KOPT-K1 (cell line): ENCODE measurements around the gene SCMH1.

ENCODE experiments used
- H3K27ac ChIP-seq: fragments of 200-600 bp; sonication (generic); 2 replicates; pipeline ENCODE4 v1.5.1; 2016; ENCODE audit warnings: antibody characterized with exemption, mild to moderate bottlenecking, low read depth, low read length; ENCODE audit not compliant: poor library complexity, severe bottlenecking
- H3K36me3 ChIP-seq: fragments of 200-600 bp; sonication (generic); 2 replicates; pipeline ENCODE4 v1.5.1; 2017; ENCODE audit warnings: antibody characterized with exemption, mild to moderate bottlenecking, low read length, moderate library complexity; ENCODE audit not compliant: insufficient read depth
- H3K9me3 ChIP-seq: fragments of 200-600 bp; sonication (generic); 2 replicates; pipeline ENCODE4 v1.5.1; 2017; ENCODE audit warnings: antibody characterized with exemption, low read length, mild to moderate bottlenecking; ENCODE audit not compliant: insufficient read depth, poor library complexity, severe bottlenecking

Gene SCMH1

DNA sequence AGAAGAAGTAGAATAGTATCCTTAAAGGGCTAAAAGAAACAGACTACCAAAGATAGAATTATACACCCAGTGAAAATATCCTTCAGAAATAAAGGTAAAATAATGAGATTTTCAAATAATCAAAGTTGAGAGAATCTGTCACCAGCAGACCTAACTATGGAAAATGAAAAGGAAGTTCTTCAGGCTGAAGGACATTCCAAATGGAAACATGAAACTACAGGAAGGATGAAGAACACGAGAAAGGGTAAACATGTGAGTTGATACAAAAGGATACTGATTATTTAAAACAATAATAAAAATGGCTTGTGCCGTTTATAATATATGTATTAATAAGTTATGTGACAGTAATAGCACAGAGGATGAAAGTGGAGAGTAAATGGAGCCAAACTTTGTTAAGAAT is 163.5 kb downstream of the SCMH1 start:
- Histone ChIP-seq H3K36me3 (peaks cover 18% of the 10 kb centered on the region), H3K9me3 (peaks cover 20% of the 10 kb centered on the region), H3K27ac (no peak overlapping the region)

DNA sequence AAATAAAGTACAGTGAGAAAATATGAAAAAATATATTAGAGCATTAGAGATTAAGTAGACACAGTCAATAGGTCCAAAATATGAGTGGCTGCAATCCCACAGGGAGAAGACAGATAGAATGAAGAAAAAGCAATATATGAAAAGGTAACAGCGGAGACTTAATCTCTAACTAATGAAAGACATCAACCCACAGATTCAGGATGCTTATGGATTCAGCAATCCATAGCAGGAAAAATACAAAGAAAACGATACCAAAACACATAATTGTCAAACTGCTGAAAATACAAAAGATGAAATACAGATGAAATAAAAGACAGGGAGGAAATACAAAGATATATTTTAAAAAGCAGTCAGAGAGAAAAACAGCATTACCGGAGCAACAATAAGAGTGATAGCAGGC is 163.9 kb downstream of the SCMH1 start:
- Histone ChIP-seq H3K36me3 (peaks cover 22% of the 10 kb centered on the region), H3K27ac (no peak overlapping the region), H3K9me3 (peaks cover 20% of the 10 kb centered on the region)

DNA sequence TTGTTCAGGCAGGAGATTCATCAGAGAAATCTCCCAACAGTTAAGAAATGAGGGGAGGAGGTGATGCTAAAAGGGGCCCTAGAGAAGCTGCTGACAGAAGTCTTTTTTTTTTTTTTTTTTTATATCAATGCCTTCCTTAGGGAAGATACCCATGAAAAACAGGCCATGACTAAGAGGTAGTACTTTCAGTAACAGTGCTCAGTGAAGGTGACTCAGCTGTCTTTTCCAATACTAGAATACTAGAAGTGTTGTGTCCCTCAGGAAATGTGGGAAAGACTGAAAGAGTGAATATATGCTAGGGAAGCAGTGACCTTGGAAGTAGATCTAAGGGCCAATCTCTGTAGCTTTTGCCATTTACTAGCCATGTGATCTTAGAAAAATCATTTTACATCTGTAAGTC is 168.1 kb downstream of the SCMH1 start:
- Histone ChIP-seq H3K36me3 (peaks cover 57% of the 10 kb centered on the region), H3K27ac (no peak overlapping the region)

DNA sequence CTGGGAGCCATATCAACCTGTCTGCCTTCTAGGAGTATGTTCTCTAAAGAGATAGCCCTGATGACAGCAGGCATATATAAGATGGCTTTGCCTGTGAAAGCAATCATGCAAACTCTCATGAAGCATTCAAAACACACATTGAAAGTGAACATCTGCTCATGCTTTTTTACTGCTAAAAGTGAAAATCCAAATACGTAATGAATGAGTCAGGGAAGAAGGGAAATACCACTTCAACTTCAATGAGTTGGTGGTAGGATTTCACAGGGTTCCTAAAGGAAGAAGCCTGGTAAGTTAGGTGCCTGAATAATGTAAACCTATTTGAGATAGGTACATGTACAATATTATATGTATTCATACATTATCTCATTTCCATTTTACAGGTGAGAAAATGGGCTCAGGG is 170.1 kb downstream of the SCMH1 start:
- H3K9me3 ChIP-seq, result no peaks in the 10 kb centered on the region
- H3K27ac ChIP-seq, result no peak overlapping the region
- peaks cover 65% of the 10 kb centered on the region for H3K36me3 ChIP-seq

More for the DNA sequence above, 168.1 kb downstream of the SCMH1 start:
- H3K9me3 ChIP-seq, result peaks cover 17% of the 10 kb centered on the region

DNA sequence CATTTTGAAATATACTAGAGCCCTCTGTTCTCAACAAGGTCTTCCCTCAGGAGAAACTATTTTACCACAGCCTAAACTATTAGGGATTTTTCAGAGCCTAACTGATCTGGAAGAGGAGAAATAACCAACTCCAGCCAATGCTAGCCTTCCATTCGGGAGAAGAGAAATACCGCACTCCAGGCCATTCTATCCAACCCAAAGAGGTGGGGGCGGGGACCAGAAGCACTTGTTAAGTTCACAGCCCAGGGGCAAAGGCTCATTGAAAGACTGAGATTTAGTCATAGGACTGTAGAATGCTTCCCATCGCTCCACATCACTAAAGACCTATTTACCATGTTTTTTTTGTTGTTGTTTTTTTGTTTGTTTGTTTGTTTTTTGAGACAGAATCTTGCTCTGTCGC is 185.2 kb downstream of the SCMH1 start:
- Histone ChIP-seq H3K36me3 (peaks cover 96% of the 10 kb centered on the region), H3K9me3 (no peaks in the 10 kb centered on the region), H3K27ac (no peak overlapping the region)

DNA sequence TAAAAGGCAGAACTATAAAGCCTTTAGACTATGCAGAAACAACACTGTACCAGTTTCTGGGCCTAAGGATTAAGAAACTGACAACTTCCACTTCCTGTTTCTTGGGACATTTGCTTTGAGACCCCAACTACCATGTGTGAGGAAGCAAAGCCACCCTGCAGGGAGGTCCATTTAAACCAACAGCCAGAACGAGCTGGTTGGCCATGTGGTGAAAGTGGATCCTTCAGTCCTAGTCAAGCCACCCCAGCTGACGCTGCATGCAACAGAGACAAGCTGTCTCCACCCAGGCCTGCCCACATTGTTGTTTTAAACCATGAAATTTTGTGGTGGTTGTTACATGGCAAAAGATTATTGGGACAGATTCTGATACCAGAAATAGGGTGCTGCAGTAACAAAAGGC is 188.8 kb downstream of the SCMH1 start:
- no peak overlapping the region for H3K27ac ChIP-seq
- H3K9me3 ChIP-seq, result no peaks in the 10 kb centered on the region
- H3K36me3 ChIP-seq, result peaks cover 90% of the 10 kb centered on the region

DNA sequence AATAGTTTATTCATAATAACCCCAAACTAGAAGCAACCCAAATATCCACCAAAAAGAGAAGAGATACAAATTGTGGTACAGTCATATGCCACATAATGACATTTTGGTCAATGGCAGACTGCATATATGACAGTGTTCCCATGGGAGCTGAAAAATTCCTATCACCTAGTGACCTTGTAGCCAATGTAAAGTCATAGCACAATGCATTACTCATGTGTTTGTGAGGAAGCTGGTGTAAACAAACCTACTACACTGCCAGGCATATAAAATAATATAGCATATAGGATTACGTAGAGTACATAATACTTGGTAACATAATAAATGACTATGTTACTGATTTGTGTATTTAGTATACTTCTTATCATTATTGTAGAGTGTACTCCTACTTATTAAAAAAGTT is 191.1 kb downstream of the SCMH1 start:
- peaks cover 91% of the 10 kb centered on the region for H3K36me3 ChIP-seq
- no peaks in the 10 kb centered on the region for H3K9me3 ChIP-seq
- no peak overlapping the region for H3K27ac ChIP-seq

DNA sequence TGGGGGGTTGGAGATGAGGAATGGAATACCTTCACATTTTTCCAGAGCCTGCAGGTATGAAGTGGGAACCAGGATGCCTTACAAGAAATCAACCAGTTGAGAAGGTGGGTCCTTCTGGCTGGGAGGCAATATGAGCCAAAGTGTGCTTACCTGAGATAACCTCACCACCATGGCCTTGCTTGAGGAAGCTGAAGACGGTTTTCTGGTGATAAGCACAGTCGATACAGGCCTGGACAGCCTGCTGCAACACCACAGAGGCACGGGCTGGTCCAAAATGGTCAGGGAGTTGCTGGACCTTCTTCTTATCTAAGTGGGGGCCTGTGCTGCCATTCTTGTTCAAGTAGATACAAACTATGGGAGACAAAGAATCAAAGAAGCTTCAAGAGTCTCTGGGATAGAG is 193.6 kb downstream of the SCMH1 start:
- Histone ChIP-seq H3K27ac (no peak overlapping the region), H3K9me3 (no peaks in the 10 kb centered on the region), H3K36me3 (peaks cover 91% of the 10 kb centered on the region)

DNA sequence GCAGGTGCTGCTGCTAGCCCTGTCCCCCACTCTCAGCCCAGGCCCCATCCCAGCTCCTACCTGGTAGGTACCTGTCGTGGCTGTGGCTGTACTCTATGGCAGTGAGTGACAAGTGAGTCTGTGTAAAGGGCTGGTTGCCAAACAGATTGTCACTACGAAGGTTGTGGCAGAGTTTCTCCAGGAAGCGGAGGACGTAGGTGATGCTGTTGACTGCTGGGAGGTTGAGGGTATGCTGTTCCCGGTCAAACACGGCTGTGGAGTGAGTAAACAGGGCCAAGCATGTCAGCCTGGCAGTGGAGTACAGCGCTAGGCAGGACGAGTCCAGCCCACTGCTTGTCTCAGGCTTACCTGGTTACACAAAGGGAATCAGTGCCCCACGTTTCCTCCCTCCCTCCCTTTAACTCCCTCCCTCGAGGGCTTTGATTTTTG is 195.7 kb downstream of the SCMH1 start:
- H3K27ac ChIP-seq, result no peak overlapping the region
- no peaks in the 10 kb centered on the region for H3K9me3 ChIP-seq
- peaks cover 87% of the 10 kb centered on the region for H3K36me3 ChIP-seq

DNA sequence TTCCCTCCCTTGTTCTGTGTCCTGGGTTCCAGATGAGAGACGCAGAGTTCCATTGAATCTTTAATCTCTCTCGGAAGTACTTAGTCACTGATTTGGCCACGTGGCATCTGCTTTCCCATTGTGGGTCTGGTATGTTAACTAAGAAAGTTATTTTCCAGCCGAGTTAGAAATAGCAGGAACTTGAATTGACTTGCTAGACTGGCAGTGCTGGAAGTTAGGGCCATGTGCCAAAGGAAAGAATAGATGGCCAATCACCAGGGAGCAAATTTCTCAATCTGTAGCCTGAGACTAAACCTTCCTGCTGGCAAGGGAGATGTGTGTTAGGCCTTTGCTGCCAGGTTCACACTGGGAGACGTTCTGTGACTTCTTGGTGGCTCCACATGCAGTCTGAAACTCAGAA is 196.4 kb downstream of the SCMH1 start:
- Histone ChIP-seq H3K27ac (no peak overlapping the region), H3K36me3 (peaks cover 87% of the 10 kb centered on the region), H3K9me3 (no peaks in the 10 kb centered on the region)

DNA sequence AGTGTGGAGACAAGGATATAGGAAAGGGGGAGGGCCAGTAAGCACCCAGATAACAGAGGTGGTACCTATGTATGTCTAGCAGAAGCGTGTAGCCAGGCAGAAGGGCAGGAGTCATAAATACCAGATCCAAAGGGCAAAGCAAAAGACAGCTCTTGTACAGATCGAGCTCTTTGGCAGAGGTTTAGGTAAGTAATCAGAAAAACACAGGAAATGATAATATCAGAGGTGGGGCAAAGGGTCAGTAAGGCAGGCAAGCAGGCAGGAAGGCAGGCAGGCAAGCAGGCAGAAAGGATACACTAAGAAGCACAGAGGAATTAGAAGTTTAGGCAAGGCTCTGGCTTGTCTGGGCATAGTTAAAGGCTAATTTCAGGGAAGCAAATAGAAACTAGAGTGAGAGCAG is 197.9 kb downstream of the SCMH1 start:
- Histone ChIP-seq H3K27ac (no peak overlapping the region), H3K36me3 (peaks cover 89% of the 10 kb centered on the region), H3K9me3 (no peaks in the 10 kb centered on the region)

DNA sequence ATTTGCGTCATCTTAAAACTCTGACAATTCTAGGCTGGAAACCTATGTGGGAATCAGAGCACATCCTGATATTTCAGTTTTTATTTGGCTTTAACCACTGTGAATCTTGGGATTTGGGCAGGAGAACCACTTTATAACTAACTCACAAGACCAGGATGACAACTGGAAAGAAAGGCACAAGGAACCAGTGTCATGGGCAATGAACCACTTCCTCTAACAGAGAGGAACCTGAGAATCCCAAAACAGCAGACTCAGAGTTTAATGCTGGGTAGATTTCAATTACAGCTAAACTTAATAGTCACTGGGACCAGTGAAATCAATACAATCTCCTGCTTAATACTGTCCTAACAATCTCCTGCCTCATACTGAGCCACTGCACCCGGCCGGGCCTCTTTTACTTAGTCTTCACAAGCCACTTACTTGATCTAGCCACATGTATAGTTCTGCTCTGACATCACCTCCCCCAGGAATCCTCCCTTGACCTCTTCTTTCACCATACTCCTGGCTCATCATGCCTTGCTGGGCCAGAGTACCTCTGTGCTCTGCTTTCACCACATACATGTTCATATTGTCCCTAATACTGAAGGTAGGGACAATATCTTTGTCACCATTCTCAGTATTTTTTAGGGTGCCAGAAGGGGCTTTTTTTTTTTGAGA is 200.4 kb downstream of the SCMH1 start:
- Histone ChIP-seq H3K36me3 (peaks cover 91% of the 10 kb centered on the region), H3K9me3 (no peaks in the 10 kb centered on the region), H3K27ac (no peak overlapping the region)

DNA sequence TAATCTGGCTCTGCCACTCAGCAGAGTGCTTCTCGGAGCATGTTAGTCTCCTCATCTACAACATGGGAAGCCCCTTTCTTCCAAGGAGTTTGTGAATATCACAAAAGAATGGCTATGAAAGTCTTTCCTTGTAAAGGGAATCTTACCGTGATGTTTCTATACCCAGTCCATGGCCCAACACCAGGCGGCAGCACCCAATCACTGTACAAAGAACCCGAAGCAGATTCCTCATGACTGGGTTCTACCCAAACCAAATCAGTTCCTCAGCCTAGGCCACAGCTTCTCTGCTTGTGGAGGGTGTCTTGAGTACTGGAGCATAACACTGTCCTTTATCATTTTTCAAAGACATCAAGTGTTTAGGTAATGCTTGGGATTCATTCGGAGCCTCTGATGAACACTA is 204.0 kb downstream of the SCMH1 start:
- Histone ChIP-seq H3K9me3 (no peaks in the 10 kb centered on the region), H3K36me3 (peaks cover 96% of the 10 kb centered on the region), H3K27ac (no peak overlapping the region)

DNA sequence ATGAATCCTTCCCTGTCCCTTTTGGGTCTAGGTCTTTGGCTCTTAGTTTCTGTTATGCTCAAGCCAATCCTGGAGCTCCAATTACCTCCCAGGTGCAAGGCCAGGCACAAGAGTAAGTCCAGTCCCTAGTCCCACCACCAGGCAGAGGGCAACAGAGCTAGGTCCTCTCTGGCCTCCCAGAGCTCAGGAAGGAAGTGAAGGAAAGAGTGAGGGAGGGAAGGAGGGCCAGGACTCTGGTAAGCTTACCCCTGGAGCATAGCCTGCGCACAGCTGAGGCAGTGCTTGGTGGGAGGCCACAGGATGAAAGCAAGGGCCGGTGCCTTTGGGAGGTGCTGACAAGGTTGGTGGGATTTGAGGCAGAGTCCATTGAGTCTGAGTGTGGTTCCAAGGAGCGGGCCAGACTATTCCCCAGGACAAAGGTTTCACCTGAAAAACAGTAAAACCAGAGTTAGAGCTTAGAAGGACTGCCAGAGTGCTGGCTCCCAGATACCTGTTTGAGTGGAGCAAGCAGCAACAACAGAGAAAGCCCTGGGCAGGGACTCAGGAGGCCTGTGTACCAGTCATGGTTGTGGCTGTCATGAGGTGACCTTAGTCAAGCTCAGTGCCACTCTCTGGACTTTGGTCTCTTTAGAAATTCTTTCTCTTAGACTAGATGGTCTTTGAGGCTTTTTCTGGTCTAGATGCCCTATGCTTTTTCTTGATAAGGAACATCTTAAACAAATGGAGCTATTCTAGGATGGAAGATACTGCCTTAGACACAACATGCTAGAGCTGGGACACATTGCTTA is 204.8 kb downstream of the SCMH1 start:
- H3K9me3 ChIP-seq, result no peaks in the 10 kb centered on the region
- H3K36me3 ChIP-seq, result peaks cover 98% of the 10 kb centered on the region
- H3K27ac ChIP-seq, result no peak overlapping the region

DNA sequence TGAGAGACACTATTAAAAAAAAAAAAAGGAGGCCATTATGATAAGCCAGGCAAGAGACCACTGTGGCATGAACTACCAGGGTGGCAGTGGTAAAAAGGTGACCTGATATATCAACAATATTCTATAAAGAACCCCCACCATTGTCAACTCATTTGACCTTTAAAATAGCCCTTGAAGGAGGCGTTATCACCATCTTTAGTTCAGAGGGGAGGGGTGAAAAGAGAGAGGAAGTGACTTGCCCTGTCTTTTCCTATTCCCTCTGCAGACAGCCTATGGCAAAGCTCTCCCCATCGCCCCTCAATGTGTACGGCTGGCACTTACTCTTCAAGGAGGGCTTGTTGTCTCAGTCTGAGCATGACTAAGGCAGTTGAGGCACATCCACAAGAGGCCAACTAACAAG is 208.8 kb downstream of the SCMH1 start:
- H3K36me3 ChIP-seq, result peaks cover 98% of the 10 kb centered on the region
- no peak overlapping the region for H3K27ac ChIP-seq
- H3K9me3 ChIP-seq, result no peaks in the 10 kb centered on the region

DNA sequence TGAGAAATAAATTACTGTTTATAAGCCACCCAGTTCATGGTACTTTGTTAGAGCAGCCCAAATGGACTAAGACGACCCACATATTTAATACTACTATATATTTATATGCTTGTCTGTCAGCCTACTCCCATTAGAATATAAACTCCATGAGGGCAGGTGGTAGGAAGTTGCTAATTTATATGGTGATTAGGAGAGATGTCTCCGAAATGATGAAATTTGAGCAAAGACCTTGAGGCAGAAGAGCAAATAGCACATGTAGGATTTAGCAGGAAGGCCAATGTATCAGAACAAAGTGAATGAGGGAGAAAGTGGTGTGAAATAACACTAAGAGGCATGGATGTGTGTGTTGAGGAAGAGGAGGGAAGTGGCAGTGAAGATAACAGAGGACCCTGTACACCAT is 210.0 kb downstream of the SCMH1 start:
- peaks cover 98% of the 10 kb centered on the region for H3K36me3 ChIP-seq
- no peaks in the 10 kb centered on the region for H3K9me3 ChIP-seq
- H3K27ac ChIP-seq, result no peak overlapping the region
